Anterior cingulate cortex (tissue), 58 donors: ENCODE results near the gene RNF130.

Source experiments
- DNase-seq, 58 donors: peaks; one replicate each; lab custom pipeline; 2025; lab: John Stamatoyannopoulos, UW

RNF130 gene

GRCh38 chr5:180068519-180069090 lies 3.0 kb downstream of the RNF130 start:
- no peak for DNase-seq

- DNase-seq = peak in 33 of 58 donors; percentile 13 to 79 (median 44)
Observed at GRCh38 chr5:180067986-180068385, 3.6 kb downstream of the RNF130 start.

GRCh38 chr5:180060192-180060591 lies 11.4 kb downstream of the RNF130 start:
- no peak for DNase-seq

GRCh38 chr5:180059326-180059725 lies 12.2 kb downstream of the RNF130 start:
- DNase-seq = no peak

- DNase-seq = no peak
Observed at GRCh38 chr5:180056153-180056552, 15.4 kb downstream of the RNF130 start.

- DNase-seq = no peak
Observed at GRCh38 chr5:180054226-180054625, 17.3 kb downstream of the RNF130 start.

- DNase-seq = no peak
Observed at GRCh38 chr5:180053061-180053602, 18.4 kb downstream of the RNF130 start.

GRCh38 chr5:180052211-180052818 lies 19.2 kb downstream of the RNF130 start:
- no peak for DNase-seq

GRCh38 chr5:180050121-180050940 lies 21.2 kb downstream of the RNF130 start:
- DNase-seq = no peak

GRCh38 chr5:180049185-180049548 lies 22.4 kb downstream of the RNF130 start:
- no peak for DNase-seq

GRCh38 chr5:180047667-180048066 lies 23.9 kb downstream of the RNF130 start:
- peak in 2 of 58 donors; percentile 23 to 63 for DNase-seq

GRCh38 chr5:180046656-180047055 lies 24.9 kb downstream of the RNF130 start:
- no peak for DNase-seq

GRCh38 chr5:180045889-180046499 lies 25.6 kb downstream of the RNF130 start:
- DNase-seq = no peak

GRCh38 chr5:180043377-180043776 lies 28.2 kb downstream of the RNF130 start:
- no peak for DNase-seq

- no peak for DNase-seq
Observed at GRCh38 chr5:180041301-180042274, 30.0 kb downstream of the RNF130 start.

- DNase-seq = no peak
Observed at GRCh38 chr5:180040287-180041214, 31.0 kb downstream of the RNF130 start.

GRCh38 chr5:180035206-180035931 lies 36.2 kb downstream of the RNF130 start:
- DNase-seq = no peak

GRCh38 chr5:180034564-180034963 lies 37.0 kb downstream of the RNF130 start:
- DNase-seq = no peak
